ENCODE results near the gene MARCOL.

The MARCOL gene

GRCh38 chr5:148238418-148238794, at the start of gene MARCOL:
MARCOL (plus strand) TSS chr5:148238525; CDS start chr5:148238598, 73 bp downstream.
- no peak for DNase-seq (ENCODE audit: low read depth)

- no peak for DNase-seq (ENCODE audit: low read depth)
These were observed 47.3 kb upstream of the MARCOL start for GRCh38 chr5:148191010-148191409.

- no peak for DNase-seq (ENCODE audit: low read depth)
These were observed 45.1 kb upstream of the MARCOL start for GRCh38 chr5:148193202-148193601.

GRCh38 chr5:148201151-148201550, 37.2 kb upstream of the MARCOL start:
- no peak for DNase-seq (ENCODE audit: low read depth)

GRCh38 chr5:148202531-148203203, 35.7 kb upstream of the MARCOL start, which contains the start of gene SPINK6:
SPINK6 (plus strand) TSS chr5:148203042; CDS start chr5:148203097, 55 bp downstream.
- DNase-seq (ENCODE audit: low read depth), result no peak

GRCh38 chr5:148205044-148205806, 33.1 kb upstream of the MARCOL start:
- DNase-seq (ENCODE audit: low read depth), result no peak

GRCh38 chr5:148205865-148206264, 32.5 kb upstream of the MARCOL start:
- no peak for DNase-seq (ENCODE audit: low read depth)

GRCh38 chr5:148206620-148207019, 31.7 kb upstream of the MARCOL start:
- DNase-seq (ENCODE audit: low read depth), result no peak

GRCh38 chr5:148208226-148208625, 30.1 kb upstream of the MARCOL start:
- no peak for DNase-seq (ENCODE audit: low read depth)

GRCh38 chr5:148209151-148209770, 29.1 kb upstream of the MARCOL start:
- no peak for DNase-seq (ENCODE audit: low read depth)

GRCh38 chr5:148214665-148215185, 23.6 kb upstream of the MARCOL start:
- DNase-seq (ENCODE audit: low read depth), result no peak

- no peak for DNase-seq (ENCODE audit: low read depth)
These were observed 16.8 kb upstream of the MARCOL start for GRCh38 chr5:148221508-148221907.

- DNase-seq (ENCODE audit: low read depth), result no peak
These were observed 14.1 kb upstream of the MARCOL start for GRCh38 chr5:148224117-148224742.

- DNase-seq (ENCODE audit: low read depth), result no peak
These were observed 9.8 kb upstream of the MARCOL start for GRCh38 chr5:148228392-148228984.

GRCh38 chr5:148229840-148230239, 8.5 kb upstream of the MARCOL start:
- DNase-seq (ENCODE audit: low read depth), result no peak

- no peak for DNase-seq (ENCODE audit: low read depth)
These were observed 8.1 kb upstream of the MARCOL start for GRCh38 chr5:148230240-148230639.

- DNase-seq (ENCODE audit: low read depth), result no peak
These were observed 424 bp upstream of the MARCOL start for GRCh38 chr5:148237785-148238417.

GRCh38 chr5:148248894-148249293, 10.6 kb downstream of the MARCOL start:
- no peak for DNase-seq (ENCODE audit: low read depth)

GRCh38 chr5:148255456-148255855, 17.1 kb downstream of the MARCOL start:
- DNase-seq (ENCODE audit: low read depth), result no peak

GRCh38 chr5:148259288-148259687, 21.0 kb downstream of the MARCOL start:
- DNase-seq (ENCODE audit: low read depth), result no peak

GRCh38 chr5:148261221-148261620, 22.9 kb downstream of the MARCOL start:
- DNase-seq (ENCODE audit: low read depth), result no peak
